Astrocyte (in vitro differentiated cells and primary cell): Measurements from ENCODE around the gene SLC4A8. TPM values are rescaled to one million over a fixed set of nuclear protein-coding genes. Genes with fewer than 3 reads are reported as not detected.

Experiments used
- DNase-seq: peaks from one replicate; pipeline ENCODE4 v3.0.0-alpha.2; 2010; ENCODE audit warnings: low read depth
- FAIRE-seq: peaks from 2 replicates; lab custom pipeline; 2011; peaks lifted over from hg19 to GRCh38; lab: Jason Lieb, UNC
- H2AFZ ChIP-seq: 2 replicates; pipeline ENCODE4 v1.6.0; 2012; ENCODE audit warnings: low read depth, low read length, inconsistent platforms
- H3K27ac ChIP-seq: 2 replicates; pipeline ENCODE4 v1.5.1; 2011; ENCODE audit warnings: low read depth, low read length, inconsistent platforms
- H3K27me3 ChIP-seq: 2 replicates; pipeline ENCODE4 v1.6.0; 2011; ENCODE audit warnings: low read length, inconsistent platforms; ENCODE audit not compliant: insufficient read depth
- H3K36me3 ChIP-seq: 2 replicates; pipeline ENCODE4 v1.5.1; 2011; ENCODE audit warnings: low read length, inconsistent platforms; ENCODE audit not compliant: insufficient read depth
- H3K4me1 ChIP-seq: 2 replicates; pipeline ENCODE4 v1.5.1; 2011; ENCODE audit warnings: low read length, inconsistent platforms; ENCODE audit not compliant: insufficient read depth
- H3K4me2 ChIP-seq: 2 replicates; pipeline ENCODE4 v1.6.0; 2012; ENCODE audit warnings: low read length, inconsistent platforms
- H3K4me3 ChIP-seq: 2 replicates; pipeline ENCODE4 v1.5.1; 2011; ENCODE audit warnings: low read depth, mild to moderate bottlenecking, low read length, inconsistent platforms; ENCODE audit not compliant: insufficient read depth
- H3K79me2 ChIP-seq: 2 replicates; pipeline ENCODE4 v1.6.0; 2012; ENCODE audit warnings: mild to moderate bottlenecking, low read length, inconsistent platforms; ENCODE audit not compliant: insufficient read depth
- H3K9ac ChIP-seq: 2 replicates; pipeline ENCODE4 v1.6.0; 2012; ENCODE audit warnings: mild to moderate bottlenecking, low read length, inconsistent platforms
- H3K9me3 ChIP-seq: 2 replicates; pipeline ENCODE4 v1.5.1; 2012; ENCODE audit warnings: low read depth, mild to moderate bottlenecking, low read length, inconsistent platforms; ENCODE audit not compliant: insufficient read depth
- H4K20me1 ChIP-seq: 2 replicates; pipeline ENCODE4 v1.6.0; 2012; ENCODE audit warnings: low read length, inconsistent platforms; ENCODE audit not compliant: insufficient read depth
- H3K27ac Mint-ChIP-seq: one replicate; pipeline ENCODE4 v1.8.0; 2021; ENCODE audit warnings: mild to moderate bottlenecking, mixed read lengths; ENCODE audit not compliant: unreplicated experiment
- H3K27me3 Mint-ChIP-seq: one replicate; pipeline ENCODE4 v1.8.0; 2021; ENCODE audit warnings: low read depth, mixed read lengths; ENCODE audit not compliant: unreplicated experiment
- H3K36me3 Mint-ChIP-seq: one replicate; pipeline ENCODE4 v1.8.0; 2021; ENCODE audit warnings: low read depth, mixed read lengths; ENCODE audit not compliant: unreplicated experiment
- H3K4me1 Mint-ChIP-seq: one replicate; pipeline ENCODE4 v1.8.0; 2021; ENCODE audit warnings: low read depth, mixed read lengths; ENCODE audit not compliant: unreplicated experiment
- H3K4me3 Mint-ChIP-seq: one replicate; pipeline ENCODE4 v1.8.0; 2021; ENCODE audit warnings: mild to moderate bottlenecking, moderate library complexity, mixed read lengths; ENCODE audit not compliant: unreplicated experiment
- H3K9me3 Mint-ChIP-seq: one replicate; pipeline ENCODE4 v1.8.0; 2021; ENCODE audit warnings: mild to moderate bottlenecking, mixed read lengths; ENCODE audit not compliant: unreplicated experiment
- EZH2 ChIP-seq: IDR thresholded peaks from 2 replicates; pipeline ENCODE4 v1.6.1; 2012; ENCODE audit warnings: mild to moderate bottlenecking, low read length, inconsistent platforms; ENCODE audit not compliant: insufficient read depth
- total RNA-seq: library from RNA; stranded (reverse); gene quantifications from 2 replicates; pipeline ENCODE4 v1.2.1, GENCODE V29; 2021
- TF ChIP-seq, protein P1 (sequence below): IDR thresholded peaks from 2 replicates; pipeline ENCODE4 v1.5.1; 2011; ENCODE audit warnings: low read depth, mild to moderate bottlenecking, inconsistent platforms, low read length, moderate library complexity; ENCODE audit not compliant: insufficient read depth

Gene SLC4A8
- total RNA-seq, 1 donor from 2014 or later, result 5.1 TPM

- DNase-seq, result no peak
- Histone ChIP-seq H3K36me3 (no peaks in the 10 kb centered on the region), H2AFZ (no peak overlapping the region), H3K27me3 (peaks cover 2% of the 10 kb centered on the region), H4K20me1 (no peaks in the 10 kb centered on the region), H3K4me3 (no peak overlapping the region), H3K9ac (no peak overlapping the region), H3K4me2 (no peak overlapping the region), H3K4me1 (no peaks in the 10 kb centered on the region), H3K79me2 (no peaks in the 10 kb centered on the region), H3K9me3 (no peaks in the 10 kb centered on the region), H3K27ac (no peak overlapping the region)
- H3K4me1 Mint-ChIP-seq, result no peaks in the 10 kb centered on the region
- TF ChIP-seq EZH2, result no peak
- TF ChIP-seq, protein P1, sequence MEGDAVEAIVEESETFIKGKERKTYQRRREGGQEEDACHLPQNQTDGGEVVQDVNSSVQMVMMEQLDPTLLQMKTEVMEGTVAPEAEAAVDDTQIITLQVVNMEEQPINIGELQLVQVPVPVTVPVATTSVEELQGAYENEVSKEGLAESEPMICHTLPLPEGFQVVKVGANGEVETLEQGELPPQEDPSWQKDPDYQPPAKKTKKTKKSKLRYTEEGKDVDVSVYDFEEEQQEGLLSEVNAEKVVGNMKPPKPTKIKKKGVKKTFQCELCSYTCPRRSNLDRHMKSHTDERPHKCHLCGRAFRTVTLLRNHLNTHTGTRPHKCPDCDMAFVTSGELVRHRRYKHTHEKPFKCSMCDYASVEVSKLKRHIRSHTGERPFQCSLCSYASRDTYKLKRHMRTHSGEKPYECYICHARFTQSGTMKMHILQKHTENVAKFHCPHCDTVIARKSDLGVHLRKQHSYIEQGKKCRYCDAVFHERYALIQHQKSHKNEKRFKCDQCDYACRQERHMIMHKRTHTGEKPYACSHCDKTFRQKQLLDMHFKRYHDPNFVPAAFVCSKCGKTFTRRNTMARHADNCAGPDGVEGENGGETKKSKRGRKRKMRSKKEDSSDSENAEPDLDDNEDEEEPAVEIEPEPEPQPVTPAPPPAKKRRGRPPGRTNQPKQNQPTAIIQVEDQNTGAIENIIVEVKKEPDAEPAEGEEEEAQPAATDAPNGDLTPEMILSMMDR, result no peak
- FAIRE-seq, result no peak
- H3K9me3 Mint-ChIP-seq, result no peaks in the 10 kb centered on the region
- no peak overlapping the region for H3K4me3 Mint-ChIP-seq
- no peaks in the 10 kb centered on the region for H3K36me3 Mint-ChIP-seq
- no peak overlapping the region for H3K27ac Mint-ChIP-seq
- peaks cover 3% of the 10 kb centered on the region for H3K27me3 Mint-ChIP-seq
Measured at GRCh38 chr12:51547606-51548005, 123.0 kb downstream of the SLC4A8 start.

DNA sequence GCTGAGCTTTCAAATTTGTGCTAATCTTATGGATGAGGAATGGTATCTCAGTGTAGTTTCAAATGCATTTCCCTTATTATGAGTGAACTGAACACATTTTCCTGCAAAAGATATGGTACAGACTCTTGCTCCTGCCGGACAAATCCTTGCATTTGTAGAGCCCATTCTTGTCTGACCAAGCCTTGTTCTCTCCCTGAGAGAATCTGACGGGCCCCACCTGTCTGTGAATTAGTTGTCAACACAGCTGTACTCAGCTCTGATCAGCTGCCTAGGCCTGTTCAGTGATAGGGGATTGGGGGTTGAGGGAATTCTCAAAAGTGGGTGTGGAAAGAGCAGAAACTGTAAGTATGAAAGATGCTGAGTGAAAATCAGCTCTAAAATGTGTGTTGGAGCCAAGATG, 123.6 kb downstream of the SLC4A8 start:
- Histone ChIP-seq H2AFZ (no peak overlapping the region), H3K9ac (no peak overlapping the region), H3K4me3 (no peak overlapping the region), H3K27me3 (peaks cover 2% of the 10 kb centered on the region), H3K4me1 (no peaks in the 10 kb centered on the region), H4K20me1 (no peaks in the 10 kb centered on the region), H3K4me2 (no peak overlapping the region), H3K9me3 (no peaks in the 10 kb centered on the region), H3K27ac (no peak overlapping the region), H3K79me2 (no peaks in the 10 kb centered on the region), H3K36me3 (no peaks in the 10 kb centered on the region)
- FAIRE-seq (no peak), DNase-seq (no peak)
- Mint-ChIP-seq H3K27me3 (peaks cover 3% of the 10 kb centered on the region), H3K36me3 (no peaks in the 10 kb centered on the region), H3K4me1 (no peaks in the 10 kb centered on the region), H3K4me3 (no peak overlapping the region), H3K27ac (no peak overlapping the region), H3K9me3 (no peaks in the 10 kb centered on the region)
- TF ChIP-seq EZH2, result no peak
- TF ChIP-seq, protein P1, result no peak

- H3K27ac ChIP-seq, result no peak overlapping the region
- DNase-seq, result no peak
- no peak overlapping the region for H3K27ac Mint-ChIP-seq
Measured at GRCh38 chr12:51549637-51550036, 125.0 kb downstream of the SLC4A8 start.

More at GRCh38 chr12:51549637-51550036, 125.0 kb downstream of the SLC4A8 start:
- H3K4me2 ChIP-seq, result peak overlapping the region; percentile 25
- no peak for FAIRE-seq
- TF ChIP-seq, protein P1, result no peak
- TF ChIP-seq EZH2, result no peak
- no peak overlapping the region for H2AFZ ChIP-seq
- H3K4me1 ChIP-seq, result no peaks in the 10 kb centered on the region
- Mint-ChIP-seq H3K4me1 (no peaks in the 10 kb centered on the region), H3K9me3 (peaks cover 6% of the 10 kb centered on the region), H3K4me3 (no peak overlapping the region), H3K27me3 (no peaks in the 10 kb centered on the region), H3K36me3 (no peaks in the 10 kb centered on the region)
- no peaks in the 10 kb centered on the region for H3K79me2 ChIP-seq
- no peak overlapping the region for H3K9ac ChIP-seq
- H3K36me3 ChIP-seq, result no peaks in the 10 kb centered on the region
- no peak overlapping the region for H3K4me3 ChIP-seq
- H3K9me3 ChIP-seq, result no peaks in the 10 kb centered on the region
- H3K27me3 ChIP-seq, result peaks cover 8% of the 10 kb centered on the region
- H4K20me1 ChIP-seq, result no peaks in the 10 kb centered on the region
